HG02870 (cell line): ENCODE measurements around the gene PCDH15.
"Not testable (repeated sequence)": the region's sequence is repeated elsewhere in the genome, so short reads cannot be mapped to it uniquely, and the experiment has no call there.

Experiments
- ATAC-seq: cut with Tn5 transposase; IDR thresholded peaks from one replicate; pipeline ENCODE4 v1.9.1; 2021; ENCODE audit warnings: mild to moderate bottlenecking, moderate library complexity; ENCODE audit not compliant: unreplicated experiment

The PCDH15 gene

DNA sequence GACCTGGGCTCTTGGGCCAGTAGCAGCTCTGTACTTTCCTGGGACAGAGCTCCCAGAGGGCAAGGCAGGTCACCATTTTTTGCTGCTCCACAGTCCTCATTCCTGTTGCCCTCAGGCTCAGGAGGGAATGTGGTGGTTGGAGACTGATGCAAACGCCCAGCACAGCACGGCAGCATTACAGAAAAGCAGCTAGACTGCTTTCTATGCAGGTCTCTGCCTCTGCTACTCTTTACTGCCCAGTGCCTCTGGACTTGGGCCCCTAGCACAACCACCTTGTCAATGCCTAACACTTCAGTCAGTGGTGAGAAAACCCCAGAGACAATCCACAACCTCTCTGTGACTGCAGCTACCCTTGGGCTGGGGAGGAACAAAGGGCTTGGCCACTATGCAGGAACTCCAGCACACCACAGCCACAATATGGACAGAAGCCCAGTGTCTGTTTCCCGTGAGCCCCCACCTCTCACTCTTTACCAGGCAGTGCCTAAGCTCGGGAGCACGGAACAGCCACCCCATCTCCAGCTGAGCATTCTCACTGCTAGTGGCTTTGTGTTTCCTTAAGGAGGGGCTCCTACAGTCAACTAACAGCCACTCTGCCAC lies 790.6 kb downstream of the PCDH15 start:
- ATAC-seq = no peak

DNA sequence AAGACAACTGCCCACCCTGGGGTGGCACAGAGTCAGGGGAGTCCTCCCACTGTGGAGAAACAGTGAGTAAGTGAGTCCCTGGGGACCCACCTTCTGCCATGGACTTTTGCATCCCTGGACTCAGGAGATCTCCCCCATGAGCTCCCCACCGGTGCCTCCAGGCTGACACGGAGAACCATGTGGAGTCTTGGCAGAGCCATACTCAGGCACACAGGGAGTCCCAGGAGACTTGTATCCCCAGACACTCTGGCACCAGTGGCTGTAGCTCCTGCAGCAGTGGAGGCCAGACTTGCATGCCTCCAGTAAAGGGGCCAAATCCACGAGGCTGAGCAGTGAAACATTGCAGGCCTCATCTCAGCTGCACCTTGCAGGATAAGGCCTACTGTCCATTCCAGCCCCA lies 791.4 kb downstream of the PCDH15 start:
- ATAC-seq = no peak

DNA sequence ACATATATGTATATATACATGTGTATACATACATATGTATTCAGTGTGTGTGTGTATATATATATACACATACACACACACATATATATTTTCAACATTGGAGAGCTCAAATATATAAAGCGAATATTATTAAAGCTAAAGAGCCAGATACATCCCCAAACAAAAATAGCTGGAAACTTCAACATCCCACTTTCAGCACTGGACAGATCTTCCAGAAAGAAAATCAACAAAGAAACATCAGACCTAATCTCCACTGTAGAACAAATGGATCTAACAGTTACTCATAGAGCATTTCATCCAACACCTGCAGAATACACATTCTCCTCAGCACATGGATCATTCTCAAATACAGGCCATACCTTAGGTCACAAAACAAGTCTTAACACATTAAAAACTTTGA lies 799.0 kb downstream of the PCDH15 start:
- ATAC-seq = no peak

DNA sequence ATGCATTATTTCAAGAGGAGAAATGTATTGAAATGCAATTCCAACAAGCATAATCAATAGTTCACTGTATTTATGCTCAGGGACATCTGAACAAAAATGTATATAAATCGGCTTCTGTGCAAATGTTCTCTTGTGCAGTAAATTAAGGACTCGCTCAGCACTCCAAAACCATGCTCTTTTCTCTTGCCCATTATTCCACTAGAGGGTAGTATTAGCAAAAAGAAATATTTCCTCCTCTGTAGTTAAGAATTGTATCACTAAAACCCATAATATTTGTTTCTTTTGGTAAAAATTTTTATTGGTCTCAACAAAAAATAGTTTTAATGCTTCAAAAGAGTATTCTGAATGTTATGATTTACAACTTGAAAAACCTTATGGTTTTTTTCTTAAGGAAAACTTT lies 803.1 kb downstream of the PCDH15 start:
- ATAC-seq = no peak

DNA sequence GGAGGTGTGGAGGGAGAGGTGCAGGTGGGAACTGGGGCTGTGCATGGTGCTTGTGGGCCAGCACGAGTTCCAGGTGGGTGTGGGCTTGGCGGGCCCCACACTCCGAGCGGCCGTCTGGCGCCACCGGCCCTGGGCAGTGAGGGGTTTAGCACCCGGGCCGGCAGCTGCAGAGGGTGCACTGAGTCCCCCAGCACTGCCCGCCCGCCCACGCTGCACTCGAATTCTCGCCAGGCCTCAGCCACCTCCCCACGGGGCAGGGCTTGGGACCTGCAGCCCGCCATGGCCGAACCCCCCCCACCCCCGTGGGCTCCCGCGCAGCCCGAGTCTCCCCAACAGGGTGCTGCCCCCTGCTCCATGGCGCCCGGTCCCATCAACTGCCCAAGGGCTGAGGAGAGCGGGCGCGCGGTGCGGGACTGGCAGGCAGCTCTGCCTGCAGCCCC lies 810.2 kb downstream of the PCDH15 start:
- ATAC-seq = no peak

DNA sequence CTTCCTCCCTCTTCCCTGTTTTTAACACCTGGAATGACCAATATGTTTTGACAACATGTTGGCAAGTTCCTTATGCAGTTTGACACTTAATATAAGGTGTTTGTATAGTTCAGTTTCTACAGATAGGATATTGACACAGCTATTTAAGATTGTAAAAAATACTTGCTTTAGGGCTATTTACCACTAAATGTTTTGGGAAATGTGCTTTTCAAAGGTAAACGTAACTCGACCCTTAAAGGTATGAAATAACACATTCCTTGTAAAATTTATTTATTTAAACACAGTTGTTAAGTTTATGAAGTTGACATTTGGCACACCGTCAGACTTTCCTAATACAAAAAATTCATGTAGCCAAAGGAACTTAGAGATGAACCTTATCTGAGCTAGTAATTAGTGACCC lies 817.6 kb downstream of the PCDH15 start:
- no peak for ATAC-seq

DNA sequence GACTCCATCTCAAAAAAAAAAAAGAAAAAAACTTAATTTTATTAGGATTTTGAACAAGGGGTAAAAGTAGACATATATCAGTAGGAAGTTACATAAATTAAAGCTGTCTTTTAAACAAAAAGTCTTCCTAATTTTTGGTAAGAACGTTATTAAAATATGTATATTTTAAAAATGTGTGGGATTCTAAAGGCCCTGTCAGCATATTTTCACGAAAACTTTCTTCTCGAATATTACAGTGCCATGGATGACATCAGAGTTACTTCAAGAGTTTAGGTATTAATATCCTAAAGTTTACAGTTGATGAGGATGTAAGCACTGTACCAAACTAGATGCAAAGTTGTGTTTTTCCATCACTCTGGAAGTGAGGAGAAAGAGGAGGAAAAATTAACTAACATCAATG lies 820.8 kb downstream of the PCDH15 start:
- no peak for ATAC-seq

DNA sequence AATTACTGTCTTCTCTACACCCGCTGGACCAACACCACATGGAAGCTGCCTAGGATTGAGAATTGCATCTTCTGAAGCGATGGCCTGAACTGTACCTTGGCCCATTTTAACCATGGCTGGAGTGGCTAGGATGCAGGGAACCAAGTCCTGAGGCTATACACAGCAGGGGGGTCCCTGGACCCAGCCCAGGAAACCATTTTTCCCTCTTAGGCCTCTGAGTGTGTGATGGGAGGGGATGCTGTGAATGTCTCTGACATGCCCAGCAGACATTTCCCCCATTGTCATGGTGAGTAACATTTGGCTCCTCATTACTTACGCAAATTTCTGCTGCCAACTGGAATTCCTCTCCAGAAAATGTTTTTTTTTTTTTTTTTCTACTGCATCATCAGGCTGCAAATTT lies 822.7 kb downstream of the PCDH15 start:
- ATAC-seq = no peak

DNA sequence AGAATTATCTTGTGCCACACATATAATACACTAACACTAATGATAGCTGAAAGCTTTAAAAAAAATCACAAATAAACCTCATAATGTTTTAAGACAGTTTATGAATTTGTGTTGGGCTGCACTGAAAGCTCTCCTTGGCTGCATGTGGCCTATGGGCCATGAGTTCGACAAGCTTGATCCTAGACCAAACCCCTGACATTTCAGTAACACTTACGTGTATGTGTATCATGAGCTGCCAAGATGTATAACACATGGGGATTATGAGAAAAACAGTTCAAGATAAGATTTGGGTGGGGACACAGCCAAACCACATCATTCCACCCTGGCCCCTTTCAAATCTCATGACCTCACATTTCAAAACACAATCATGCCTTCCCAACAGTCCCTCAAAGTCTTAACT lies 823.8 kb downstream of the PCDH15 start:
- ATAC-seq = no peak

DNA sequence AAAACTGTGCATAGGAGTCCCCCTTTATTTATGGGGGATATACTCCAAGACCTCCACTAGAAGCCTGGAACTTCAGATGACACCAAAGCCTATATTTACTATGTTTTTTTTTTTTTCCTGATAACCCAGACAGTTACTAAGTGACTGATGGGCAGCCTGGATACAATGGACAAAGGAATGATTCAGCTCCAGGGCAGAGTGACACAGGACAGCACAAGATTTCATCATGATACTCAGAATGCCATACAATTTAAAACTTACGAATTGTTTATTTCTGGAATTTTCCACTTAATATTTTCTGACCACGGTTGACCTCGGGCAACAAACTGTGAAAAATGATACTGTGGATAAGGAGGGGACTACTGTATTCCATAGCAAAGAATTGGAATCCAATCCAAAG lies 843.6 kb downstream of the PCDH15 start:
- ATAC-seq = no peak

DNA sequence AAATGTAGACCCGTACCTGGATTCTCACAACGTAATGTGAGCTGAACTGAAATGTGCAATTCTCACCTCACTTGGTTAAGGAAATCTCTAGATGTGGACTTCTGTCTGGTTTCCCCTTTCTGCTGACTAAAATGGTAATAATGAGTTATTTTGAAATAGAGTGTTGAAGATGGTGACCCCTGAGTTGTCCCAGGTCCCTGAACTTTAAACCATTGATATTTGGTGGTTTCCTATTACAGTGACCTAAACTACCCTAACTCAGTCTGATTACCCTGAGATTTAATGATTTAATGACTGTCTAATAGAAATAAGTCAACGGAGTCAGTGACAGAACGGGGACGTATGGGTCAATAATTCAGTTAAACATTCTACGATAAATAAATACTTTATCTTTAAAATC lies 845.9 kb downstream of the PCDH15 start:
- no peak for ATAC-seq

DNA sequence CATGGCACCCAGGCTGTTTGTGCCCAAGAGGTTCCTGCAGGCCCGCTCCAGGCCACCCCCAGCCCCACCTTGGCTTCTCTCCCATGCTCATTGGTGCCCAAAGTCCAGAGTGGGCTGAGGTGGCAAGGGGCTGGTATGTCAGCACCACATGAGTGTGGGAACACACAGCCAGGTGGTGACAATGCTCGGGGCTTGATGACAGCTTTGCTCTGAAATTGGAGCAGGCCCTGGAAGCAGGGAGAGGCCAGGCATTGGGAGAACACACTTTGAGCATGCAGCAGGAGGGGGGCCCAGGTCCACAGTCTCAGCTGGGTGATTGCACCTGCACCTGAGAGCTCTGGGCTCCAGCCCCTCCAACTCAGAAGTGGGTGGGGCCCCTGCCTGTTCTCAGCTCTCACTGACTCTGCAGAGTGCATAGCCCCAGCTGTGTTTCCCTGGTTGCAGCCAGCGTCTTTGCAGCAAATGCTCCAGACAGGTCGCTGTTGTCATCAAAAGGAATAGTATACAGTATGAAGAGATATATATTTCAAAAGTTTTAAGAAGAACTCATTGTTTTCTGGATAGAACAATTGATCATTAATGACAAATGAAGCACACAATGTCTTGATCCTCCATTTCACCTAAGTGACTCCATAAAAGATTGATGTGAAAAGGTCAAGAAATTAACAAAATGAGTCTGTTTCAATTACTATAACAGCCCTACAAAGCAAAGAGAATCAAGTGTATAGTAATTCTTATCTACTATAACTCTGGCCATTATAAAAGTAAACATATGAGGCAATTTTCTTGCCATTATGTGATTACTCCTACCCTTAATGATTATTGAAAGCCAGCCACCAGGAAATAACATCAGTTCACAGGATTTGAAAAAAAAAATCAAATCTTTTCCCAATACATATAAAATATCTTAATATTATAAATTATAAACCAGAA lies 848.1 kb downstream of the PCDH15 start:
- ATAC-seq = no peak

DNA sequence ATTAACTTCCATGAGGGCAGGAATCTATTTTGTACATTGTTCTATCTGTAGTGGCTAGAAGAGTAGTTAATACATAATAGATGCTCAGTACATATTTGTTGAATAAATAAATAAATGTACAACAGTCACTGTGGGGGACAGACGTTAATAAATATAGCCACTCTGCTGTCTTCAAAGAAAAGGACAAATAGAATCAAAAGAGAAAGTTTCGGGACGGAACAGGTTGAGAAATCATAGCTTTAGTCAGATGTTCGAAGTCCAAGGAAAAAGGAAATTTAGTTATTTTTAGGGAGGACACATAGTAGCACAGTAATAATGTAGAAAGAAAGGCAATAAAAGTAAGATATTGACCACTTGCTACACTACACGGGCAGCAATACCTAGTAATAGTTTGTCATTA lies 861.4 kb downstream of the PCDH15 start:
- no peak for ATAC-seq

DNA sequence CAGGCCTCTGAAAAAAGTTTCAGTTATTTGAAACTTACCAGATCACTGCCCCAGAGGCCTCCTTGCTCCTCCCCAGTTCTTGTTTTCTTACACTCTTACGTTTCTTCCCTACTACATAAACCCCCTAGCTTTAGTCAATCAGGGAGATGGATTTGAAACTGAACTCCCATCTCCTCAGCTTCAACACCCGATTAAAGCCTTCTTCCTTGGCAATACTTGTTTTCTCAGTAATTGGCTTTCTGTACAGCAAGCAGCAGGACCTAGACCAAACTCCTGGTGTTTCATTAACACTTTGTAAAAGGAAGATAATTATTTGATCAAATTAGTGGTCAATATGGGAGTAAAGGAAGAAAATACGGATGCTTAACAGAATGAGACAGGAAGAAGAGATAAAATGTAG lies 870.4 kb downstream of the PCDH15 start:
- ATAC-seq = no peak

DNA sequence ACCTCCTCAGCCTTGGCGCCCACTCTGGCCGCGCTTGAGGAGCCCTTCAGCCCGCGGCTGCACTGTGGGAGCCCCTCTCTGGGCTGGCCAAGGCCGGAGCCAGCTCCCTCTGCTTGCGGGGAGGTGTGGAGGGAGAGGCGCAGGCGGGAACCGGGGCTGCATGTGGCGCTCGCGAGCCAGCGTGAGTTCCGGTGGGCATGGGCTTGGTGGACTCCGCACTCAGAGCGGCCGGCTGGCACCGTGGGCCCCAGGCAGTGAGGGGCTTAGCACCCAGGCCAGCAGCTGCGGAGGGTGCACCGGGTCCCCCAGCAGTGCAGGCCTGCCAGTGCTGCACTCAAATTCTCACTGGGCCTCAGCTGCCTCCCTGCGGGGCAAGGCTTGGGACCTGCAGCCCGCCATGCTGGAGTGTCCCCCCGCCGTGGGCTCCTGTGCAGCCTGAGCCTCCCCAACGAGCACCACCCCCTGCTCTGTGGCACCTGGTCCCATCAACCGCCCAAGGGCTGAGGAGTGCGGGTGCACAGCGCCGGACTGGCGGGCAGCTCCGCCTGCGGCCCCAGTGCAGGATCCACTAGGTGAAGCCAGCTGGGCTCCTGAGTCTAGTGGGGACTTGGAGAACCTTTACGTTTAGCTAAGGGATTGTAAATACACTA lies 876.9 kb downstream of the PCDH15 start:
- not testable (repeated sequence) for ATAC-seq

DNA sequence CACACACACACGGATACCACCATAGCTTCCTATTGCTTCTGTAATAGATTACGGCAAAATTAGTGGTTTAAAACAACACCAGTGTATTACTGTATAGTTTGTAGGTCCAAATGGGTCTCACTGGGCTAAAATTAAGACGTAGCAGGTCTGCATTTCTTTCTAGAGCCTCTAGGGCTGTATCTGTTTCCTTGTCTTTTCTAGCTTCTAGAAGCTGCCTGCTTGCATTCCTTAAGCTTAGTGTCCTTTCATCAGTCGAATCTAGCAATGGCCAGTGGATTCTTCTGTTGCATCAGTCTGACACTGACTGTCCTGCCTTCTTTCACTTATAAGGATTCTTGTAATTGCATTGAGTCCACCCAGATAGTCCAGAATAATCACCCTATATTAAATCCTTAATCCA lies 882.3 kb downstream of the PCDH15 start:
- ATAC-seq = no peak

DNA sequence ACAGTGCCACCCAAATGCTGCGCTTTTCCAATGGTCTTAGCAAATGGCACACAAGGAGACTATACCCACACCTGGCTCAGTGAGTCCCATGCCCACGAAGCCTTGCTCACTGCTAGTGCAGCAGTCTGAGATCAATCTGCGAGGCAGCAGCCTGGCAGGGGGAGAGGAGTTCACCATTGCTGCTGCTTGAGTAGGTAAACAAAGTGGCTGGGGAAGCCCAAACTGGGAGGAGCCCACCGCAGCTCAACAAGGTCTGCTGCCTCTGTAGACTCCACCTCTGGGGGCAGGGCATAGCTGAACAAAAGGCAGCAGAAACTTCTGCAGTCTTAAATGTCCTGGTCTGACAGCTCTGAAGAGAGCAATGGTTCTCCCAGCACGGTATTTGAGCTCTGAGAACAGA lies 891.2 kb downstream of the PCDH15 start:
- ATAC-seq = no peak

DNA sequence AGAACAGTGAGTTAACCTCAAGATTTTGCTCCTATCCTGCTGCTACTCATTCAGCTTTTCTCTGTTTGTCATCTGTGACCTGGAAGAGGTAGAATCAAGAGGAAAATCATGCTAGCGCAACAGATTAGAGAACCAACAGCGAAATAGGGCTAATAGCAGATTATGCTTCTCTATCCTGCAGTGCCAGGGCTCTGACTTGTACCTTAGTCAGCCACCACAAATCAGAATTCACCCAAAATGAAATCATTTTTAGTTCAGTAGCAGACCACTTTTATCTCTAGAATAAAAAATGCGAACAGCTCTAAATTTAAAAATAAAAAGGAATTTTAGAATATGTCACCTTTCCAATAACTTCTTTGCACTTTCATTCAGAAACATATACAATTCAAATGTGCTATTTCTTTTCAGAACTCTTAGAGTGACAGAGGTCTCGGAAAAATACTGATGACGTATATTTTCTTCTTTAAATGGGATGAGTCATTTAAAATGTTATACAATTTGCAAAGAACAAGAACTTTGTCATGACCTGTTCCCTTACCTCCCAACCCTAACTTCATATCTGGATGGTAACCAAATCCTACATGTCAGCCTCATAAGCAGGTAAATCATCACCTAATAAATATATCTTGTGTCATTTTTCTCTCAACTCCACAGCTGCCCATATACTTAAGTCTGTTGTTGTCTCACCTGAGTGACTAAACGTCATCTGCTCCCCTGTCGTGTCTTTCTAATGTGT lies 896.4 kb downstream of the PCDH15 start:
- ATAC-seq = no peak

DNA sequence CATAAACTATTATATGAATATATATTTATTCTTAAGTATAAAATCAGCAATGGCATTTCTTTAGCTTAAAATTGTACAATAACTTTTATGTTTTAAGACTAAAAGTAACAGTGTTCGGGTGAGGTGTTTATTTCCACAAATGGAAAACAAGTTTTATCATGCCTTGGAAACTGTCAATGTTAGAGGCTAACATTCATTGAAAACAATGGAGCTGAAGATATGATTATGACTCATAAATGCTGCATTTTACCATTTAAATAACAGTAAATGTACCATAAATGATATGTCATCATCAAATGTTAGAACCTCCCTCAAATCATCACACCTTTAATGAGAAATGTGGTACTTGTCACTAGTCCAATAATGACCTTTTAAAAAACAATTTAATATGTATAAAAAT lies 897.3 kb downstream of the PCDH15 start:
- ATAC-seq = no peak

DNA sequence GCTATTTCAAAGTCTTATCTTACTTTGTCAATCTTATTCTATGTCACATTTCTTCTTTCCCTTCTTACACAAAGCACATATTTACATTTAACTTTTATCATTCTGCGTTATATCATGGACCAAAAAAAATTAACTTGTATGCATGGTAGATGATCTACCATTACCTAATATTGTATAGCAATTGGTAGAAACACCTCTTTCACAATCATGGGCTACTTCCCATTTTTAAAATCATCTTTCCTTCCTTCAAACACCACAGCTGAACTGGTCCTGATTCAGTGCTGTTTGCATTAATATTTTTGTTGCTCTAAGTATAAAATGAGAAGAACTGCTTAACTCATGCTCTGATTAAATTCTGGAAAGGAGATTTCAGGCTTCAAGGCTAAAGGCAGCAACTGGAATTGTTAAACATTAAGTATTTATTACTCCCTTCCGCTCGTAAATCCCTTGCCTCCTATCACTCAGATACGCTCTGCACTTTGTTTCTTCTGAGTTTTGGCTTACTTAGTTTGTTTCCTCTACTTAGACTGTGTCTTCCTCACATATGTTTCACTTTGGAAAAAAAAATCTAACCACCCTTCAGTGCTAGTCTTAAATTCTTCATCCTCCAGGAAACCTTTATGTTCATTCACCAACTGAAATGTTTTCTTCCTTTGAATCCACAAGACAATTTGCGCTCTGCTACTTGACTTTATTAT lies 901.4 kb downstream of the PCDH15 start:
- ATAC-seq = no peak

DNA sequence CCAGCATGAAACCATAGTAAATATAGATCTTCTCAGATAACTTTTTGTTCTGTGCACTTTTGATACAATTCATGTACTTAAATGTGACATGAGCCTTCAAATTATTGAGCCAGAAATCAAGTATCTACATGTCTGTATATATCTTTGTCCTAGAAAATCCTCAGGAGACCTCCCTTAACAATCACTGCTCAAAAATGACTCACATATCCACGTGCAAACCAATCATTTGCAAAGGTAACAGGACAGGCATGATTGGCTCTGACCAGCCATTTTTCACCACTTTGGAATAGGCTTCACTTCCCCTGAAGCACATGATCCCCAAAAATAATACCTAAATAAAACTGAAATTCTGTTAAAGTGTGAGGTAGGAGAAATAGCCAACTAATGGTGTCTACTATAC lies 902.5 kb downstream of the PCDH15 start:
- ATAC-seq = no peak
